HCT116 (cell line): ENCODE results near the gene CD22. TPM values are rescaled to one million over a fixed set of nuclear protein-coding genes. Genes with fewer than 3 reads are reported as not detected.

ENCODE experiments used
- ATAC-seq: fragments of 200-7000 bp; cut with Tn5 transposase; 2 replicates; pipeline ENCODE4 v1.9.1; 2020; ENCODE audit warnings: mild to moderate bottlenecking, moderate library complexity
- BruUV-seq: library from RNA; stranded (reverse); fragments of 400-500 nt; replicated peaks from 2 replicates; lab custom pipeline; 2021; lab: Mats Ljungman, UMichigan
- CTCF ChIA-PET: fragments of 300-600 bp; sonication (Branson Sonifier 250); formaldehyde crosslinking; loops from one replicate; lab custom pipeline; 2021; ENCODE audit warnings: antibody characterized with exemption; lab: Charles Lee
- POLR2A ChIA-PET: fragments of 300-600, 350-600 bp; sonication (Branson Sonifier 250); formaldehyde crosslinking; loops from one replicate; lab custom pipeline; 2021; ENCODE audit warnings: antibody characterized with exemption; lab: Charles Lee
- RAD21 ChIA-PET, 2 experiments: fragments of 300-600 bp; sonication (Branson Sonifier 250); formaldehyde crosslinking; loops; one replicate each; lab custom pipeline; 2023; ENCODE audit warnings: low total read pairs in 2 of 2; ENCODE audit not compliant: uncharacterized antibody in 2 of 2, unreplicated experiment in 2 of 2, low non-redundant PET in 1 of 2; lab: Charles Lee
- DNase-seq: peaks from one replicate; pipeline ENCODE4 v3.0.0-alpha.2; 2010; ENCODE audit warnings: low read depth, low spot score
- H2AFZ ChIP-seq: fragments of 200-600 bp; shearing (Covaris generic), sonication (generic); 2 replicates; pipeline ENCODE4 v1.6.1; 2017; ENCODE audit warnings: low read depth, mixed run types, mixed read lengths, antibody characterized with exemption, low read length; ENCODE audit not compliant: poor library complexity, severe bottlenecking
- H3K27ac ChIP-seq: 2 replicates; pipeline ENCODE4 v1.5.1; 2012; ENCODE audit warnings: low read depth, low read length
- H3K27me3 ChIP-seq: fragments of 200-600 bp; sonication (generic); 2 replicates; pipeline ENCODE4 v1.6.1; 2016; ENCODE audit warnings: mixed run types, low read length, mixed read lengths; ENCODE audit not compliant: insufficient read depth
- H3K36me3 ChIP-seq, 2 experiments: fragments of 200-500 bp in 1 of 2; fragments of 200-600 bp in 1 of 2; sonication (Bioruptor generic) in 1 of 2; sonication (generic) in 1 of 2; 2 replicates each; pipeline versions ENCODE4 v1.5.1 to v1.6.1; 2014 to 2016; ENCODE audit warnings: low read length in 2 of 2, inconsistent platforms in 1 of 2, mixed read lengths in 1 of 2, mixed run types in 1 of 2; ENCODE audit not compliant: insufficient read depth in 2 of 2, control insufficient read depth in 1 of 2
- H3K4me1 ChIP-seq, 2 experiments: fragments of 200-600 bp in 1 of 2; sonication (generic) in 1 of 2; 2 replicates each; pipeline versions ENCODE4 v1.5.1 to v1.6.1; 2012 to 2017; ENCODE audit warnings: low read length in 2 of 2, inconsistent platforms in 1 of 2, mild to moderate bottlenecking in 1 of 2, mixed read lengths in 1 of 2, mixed run types in 1 of 2, moderate library complexity in 1 of 2; ENCODE audit not compliant: insufficient read depth in 2 of 2, control insufficient read depth in 1 of 2
- H3K4me2 ChIP-seq: fragments of 200-600 bp; sonication (generic); 2 replicates; pipeline ENCODE4 v1.6.1; 2017; ENCODE audit warnings: mixed run types, low read length, mixed read lengths
- H3K4me3 ChIP-seq, 2 experiments: fragments of 200-600 bp in 1 of 2; sonication (generic) in 1 of 2; replicated peaks in 1 of 2; 2 replicates each; pipeline ENCODE4 v1.5.1; 2011 to 2016; ENCODE audit warnings: low read length in 2 of 2, control low read depth in 1 of 2, low read depth in 1 of 2, mild to moderate bottlenecking in 1 of 2, mixed read lengths in 1 of 2, mixed run types in 1 of 2
- H3K79me2 ChIP-seq: fragments of 200-600 bp; sonication (generic); 2 replicates; pipeline ENCODE4 v1.6.1; 2017; ENCODE audit warnings: mild to moderate bottlenecking, mixed run types, low read length, moderate library complexity, mixed read lengths; ENCODE audit not compliant: insufficient read depth
- H3K9ac ChIP-seq: fragments of 200-600 bp; sonication (generic); 2 replicates; pipeline ENCODE4 v1.6.1; 2016; ENCODE audit warnings: low read length, mixed read lengths
- H3K9me2 ChIP-seq: fragments of 200-600 bp; sonication (generic), shearing (Covaris generic); 2 replicates; pipeline ENCODE4 v1.6.1; 2017; ENCODE audit warnings: mixed run types, mild to moderate bottlenecking, moderate library complexity; ENCODE audit not compliant: insufficient read depth
- H3K9me3 ChIP-seq, 2 experiments: fragments of 200-500 bp in 1 of 2; fragments of 200-600 bp in 1 of 2; sonication (Bioruptor generic) in 1 of 2; sonication (generic) in 1 of 2; 2 replicates each; pipeline ENCODE4 v1.6.1; 2014 to 2017; ENCODE audit warnings: low read length in 2 of 2, mixed read lengths in 2 of 2, inconsistent platforms in 1 of 2, low read depth in 1 of 2, mild to moderate bottlenecking in 1 of 2, mixed run types in 1 of 2, moderate library complexity in 1 of 2; ENCODE audit not compliant: control insufficient read depth in 1 of 2, insufficient read depth in 1 of 2
- H4K20me1 ChIP-seq: fragments of 200-600 bp; sonication (generic), shearing (Covaris generic); 2 replicates; pipeline ENCODE4 v1.6.1; 2017; ENCODE audit warnings: mixed run types, mild to moderate bottlenecking, moderate library complexity; ENCODE audit not compliant: insufficient read depth
- CBX3 ChIP-seq: IDR thresholded peaks from 2 replicates; pipeline ENCODE4 v1.6.1; 2012; ENCODE audit warnings: low read depth
- CEBPB ChIP-seq: IDR thresholded peaks from 2 replicates; pipeline ENCODE4 v1.6.1; 2012; ENCODE audit warnings: low read depth
- EGR1 ChIP-seq: IDR thresholded peaks from 2 replicates; pipeline ENCODE4 v1.6.1; 2012; ENCODE audit warnings: low read depth
- ELF1 ChIP-seq: IDR thresholded peaks from 2 replicates; pipeline ENCODE4 v1.6.1; 2012; ENCODE audit warnings: low read depth, borderline replicate concordance
- EZH2 ChIP-seq: fragments of 200-600 bp; sonication (generic); IDR thresholded peaks from 2 replicates; pipeline ENCODE4 v1.6.1; 2017; ENCODE audit warnings: antibody characterized with exemption, mixed run types
- EZH2phosphoT487 ChIP-seq: fragments of 200-600 bp; IDR thresholded peaks from 2 replicates; pipeline ENCODE4 v1.6.1; 2018; ENCODE audit warnings: antibody characterized with exemption, borderline replicate concordance
- FOSL1 ChIP-seq: IDR thresholded peaks from 2 replicates; pipeline ENCODE4 v1.6.1; 2012; ENCODE audit warnings: low read depth
- POLR2A ChIP-seq: IDR thresholded peaks from 2 replicates; pipeline ENCODE4 v1.7.0; 2011; ENCODE audit warnings: borderline replicate concordance; ENCODE audit not compliant: insufficient read depth, insufficient read length; ENCODE audit errors: extremely low read depth
- POLR2AphosphoS5 ChIP-seq: IDR thresholded peaks from 2 replicates; pipeline ENCODE4 v1.6.1; 2011; ENCODE audit warnings: mild to moderate bottlenecking, low read depth, low read length, moderate library complexity
- RAD21 ChIP-seq: IDR thresholded peaks from 2 replicates; pipeline ENCODE4 v1.6.1; 2012; ENCODE audit warnings: low read depth, mild to moderate bottlenecking
- SIN3A ChIP-seq: IDR thresholded peaks from 2 replicates; pipeline ENCODE4 v1.6.1; 2012; ENCODE audit warnings: low read depth
- TCF7L2 ChIP-seq: IDR thresholded peaks from 2 replicates; pipeline ENCODE4 v1.7.0; 2011; ENCODE audit warnings: borderline replicate concordance, inconsistent platforms; ENCODE audit not compliant: insufficient read depth, insufficient read length; ENCODE audit errors: extremely low read depth
- YY1 ChIP-seq: IDR thresholded peaks from 2 replicates; pipeline ENCODE4 v1.6.1; 2011; ENCODE audit warnings: low read length, low read depth, moderate library complexity, mild to moderate bottlenecking; ENCODE audit not compliant: insufficient replicate concordance; ENCODE audit errors: extremely low read depth
- ZNF274 ChIP-seq: fragments of 200-500 bp; sonication (Bioruptor generic); IDR thresholded peaks from 2 replicates; pipeline ENCODE4 v1.6.1; 2014; ENCODE audit warnings: mild to moderate bottlenecking, low read depth, low read length, inconsistent platforms
- intact Hi-C: fragments of 100-400 bp; cut with micrococcal nuclease; formaldehyde crosslinking; loops from 2 replicates; pipeline ENCODE4 v1.10.0; 2022
- total RNA-seq: library from RNA; stranded (reverse); gene quantifications from one replicate; pipeline ENCODE4 v1.2.1, GENCODE V29; 2021; ENCODE audit not compliant: unreplicated experiment
- TF ChIP-seq, protein P1 (sequence below), 3 experiments: fragments of 200-600 bp in 1 of 3; sonication (generic) in 1 of 3; IDR thresholded peaks in 2 of 3; conservative IDR thresholded peaks in 1 of 3; 2 replicates each; pipeline ENCODE4 v1.5.1; 2012 to 2017; ENCODE audit warnings: low read depth in 2 of 3, low read length in 2 of 3, antibody characterized with exemption in 1 of 3, borderline replicate concordance in 1 of 3, control low read depth in 1 of 3, mild to moderate bottlenecking in 1 of 3, mixed read lengths in 1 of 3, mixed run types in 1 of 3, moderate library complexity in 1 of 3; ENCODE audit not compliant: insufficient read depth in 1 of 3
- TF ChIP-seq, protein P2 (sequence below): IDR thresholded peaks from 2 replicates; pipeline ENCODE4 v1.6.1; 2012
- TF ChIP-seq, protein P3 (sequence below): IDR thresholded peaks from 2 replicates; pipeline ENCODE4 v1.6.1; 2012
- TF ChIP-seq, protein P4 (sequence below): IDR thresholded peaks from 2 replicates; pipeline ENCODE4 v1.6.1; 2011; ENCODE audit warnings: mild to moderate bottlenecking, low read length, moderate library complexity; ENCODE audit not compliant: insufficient replicate concordance; ENCODE audit errors: extremely low read depth
- TF ChIP-seq, protein P5 (sequence below): IDR thresholded peaks from 2 replicates; pipeline ENCODE4 v1.6.1; 2012; ENCODE audit warnings: low read depth

Gene CD22
- total RNA-seq, 1 experiment from 2014 or later: 7.0 TPM

DNA sequence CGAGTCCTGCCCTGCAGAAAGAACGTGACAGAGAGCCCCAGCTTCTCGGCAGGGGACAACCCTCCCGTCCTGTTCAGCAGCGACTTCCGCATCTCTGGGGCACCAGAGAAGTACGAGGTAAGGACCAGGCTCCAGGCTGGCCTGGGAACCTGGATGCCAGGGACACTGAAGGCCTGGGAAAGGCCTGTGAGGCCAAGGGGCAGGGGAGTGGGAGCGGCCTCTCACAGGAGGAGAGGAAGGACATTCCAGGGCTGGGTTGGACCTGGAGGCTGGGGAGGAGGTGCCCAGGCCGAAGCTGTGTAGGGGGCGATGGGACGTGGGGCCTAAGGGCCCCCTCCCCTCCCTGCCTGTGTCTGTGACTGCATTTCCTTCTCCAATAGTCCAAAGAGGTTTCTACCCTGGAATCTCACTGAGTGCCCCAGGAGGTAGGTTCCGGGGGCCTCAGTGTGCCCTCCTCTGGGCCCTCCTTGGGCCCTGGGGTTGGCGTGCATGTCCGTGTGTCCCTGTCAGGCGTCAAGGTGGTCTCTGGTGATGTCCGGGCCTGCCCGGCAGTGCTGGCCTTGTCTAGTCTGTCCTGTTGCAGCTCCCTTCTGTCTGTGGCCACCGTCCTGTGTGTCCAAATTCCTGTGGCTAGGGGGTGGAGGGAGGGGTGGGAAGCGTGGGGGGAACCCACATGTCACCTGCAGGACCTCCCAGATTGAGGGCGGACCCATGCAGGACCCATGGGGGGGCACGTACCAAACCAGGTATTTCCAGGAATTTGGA, 16.9 kb upstream of the CD22 start:
- Histone ChIP-seq H3K27ac (no peak overlapping the region), H3K36me3 (no peaks in the 10 kb centered on the region), H4K20me1 (no peaks in the 10 kb centered on the region), H3K9me2 (no peaks in the 10 kb centered on the region), H3K27me3 (no peaks in the 10 kb centered on the region), H3K9ac (no peak overlapping the region), H3K4me2 (no peak overlapping the region), H3K9me3 (no peaks in the 10 kb centered on the region), H2AFZ (no peak overlapping the region), H3K4me1 (peaks cover 8 to 31% of the 10 kb centered on the region in 2 experiments; a peak in 3 of 4 replicates), H3K4me3 (no peak overlapping the region), H3K79me2 (no peaks in the 10 kb centered on the region)
- intact Hi-C loops: no loop called here
- BruUV-seq: no TSS peak
- DNase-seq (no peak), ATAC-seq (no peak)
- ChIA-PET CTCF (interaction anchor here (1.1 kb wide), 1 partner anchor 16 kb away, joined by 3 read pairs; no protein-coding TSS in a partner anchor), RAD21 (no interaction called here), POLR2A (no interaction called here)
- TF ChIP-seq ZNF274: no peak
- TF ChIP-seq, protein P1, sequence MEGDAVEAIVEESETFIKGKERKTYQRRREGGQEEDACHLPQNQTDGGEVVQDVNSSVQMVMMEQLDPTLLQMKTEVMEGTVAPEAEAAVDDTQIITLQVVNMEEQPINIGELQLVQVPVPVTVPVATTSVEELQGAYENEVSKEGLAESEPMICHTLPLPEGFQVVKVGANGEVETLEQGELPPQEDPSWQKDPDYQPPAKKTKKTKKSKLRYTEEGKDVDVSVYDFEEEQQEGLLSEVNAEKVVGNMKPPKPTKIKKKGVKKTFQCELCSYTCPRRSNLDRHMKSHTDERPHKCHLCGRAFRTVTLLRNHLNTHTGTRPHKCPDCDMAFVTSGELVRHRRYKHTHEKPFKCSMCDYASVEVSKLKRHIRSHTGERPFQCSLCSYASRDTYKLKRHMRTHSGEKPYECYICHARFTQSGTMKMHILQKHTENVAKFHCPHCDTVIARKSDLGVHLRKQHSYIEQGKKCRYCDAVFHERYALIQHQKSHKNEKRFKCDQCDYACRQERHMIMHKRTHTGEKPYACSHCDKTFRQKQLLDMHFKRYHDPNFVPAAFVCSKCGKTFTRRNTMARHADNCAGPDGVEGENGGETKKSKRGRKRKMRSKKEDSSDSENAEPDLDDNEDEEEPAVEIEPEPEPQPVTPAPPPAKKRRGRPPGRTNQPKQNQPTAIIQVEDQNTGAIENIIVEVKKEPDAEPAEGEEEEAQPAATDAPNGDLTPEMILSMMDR (IDR thresholded peaks at IDR 0.05 in 2 of 3, conservative IDR thresholded peaks at IDR 0.05 in 1 of 3; ENCODE audit: borderline replicate concordance in 1 of 3, insufficient read depth in 1 of 3, low read depth in 2 of 3, low read length in 2 of 3): no peak
- no peak for TF ChIP-seq TCF7L2
- TF ChIP-seq, protein P2, sequence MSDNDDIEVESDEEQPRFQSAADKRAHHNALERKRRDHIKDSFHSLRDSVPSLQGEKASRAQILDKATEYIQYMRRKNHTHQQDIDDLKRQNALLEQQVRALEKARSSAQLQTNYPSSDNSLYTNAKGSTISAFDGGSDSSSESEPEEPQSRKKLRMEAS: no peak
- TF ChIP-seq ELF1: no peak
- no peak for TF ChIP-seq RAD21
- TF ChIP-seq YY1: no peak
- TF ChIP-seq SIN3A: no peak
- TF ChIP-seq EZH2phosphoT487: no peak
- TF ChIP-seq, protein P3, sequence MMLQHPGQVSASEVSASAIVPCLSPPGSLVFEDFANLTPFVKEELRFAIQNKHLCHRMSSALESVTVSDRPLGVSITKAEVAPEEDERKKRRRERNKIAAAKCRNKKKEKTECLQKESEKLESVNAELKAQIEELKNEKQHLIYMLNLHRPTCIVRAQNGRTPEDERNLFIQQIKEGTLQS: no peak
- TF ChIP-seq FOSL1: no peak
- no peak for TF ChIP-seq POLR2AphosphoS5
- TF ChIP-seq EGR1: no peak
- no peak for TF ChIP-seq EZH2
- TF ChIP-seq, protein P4, sequence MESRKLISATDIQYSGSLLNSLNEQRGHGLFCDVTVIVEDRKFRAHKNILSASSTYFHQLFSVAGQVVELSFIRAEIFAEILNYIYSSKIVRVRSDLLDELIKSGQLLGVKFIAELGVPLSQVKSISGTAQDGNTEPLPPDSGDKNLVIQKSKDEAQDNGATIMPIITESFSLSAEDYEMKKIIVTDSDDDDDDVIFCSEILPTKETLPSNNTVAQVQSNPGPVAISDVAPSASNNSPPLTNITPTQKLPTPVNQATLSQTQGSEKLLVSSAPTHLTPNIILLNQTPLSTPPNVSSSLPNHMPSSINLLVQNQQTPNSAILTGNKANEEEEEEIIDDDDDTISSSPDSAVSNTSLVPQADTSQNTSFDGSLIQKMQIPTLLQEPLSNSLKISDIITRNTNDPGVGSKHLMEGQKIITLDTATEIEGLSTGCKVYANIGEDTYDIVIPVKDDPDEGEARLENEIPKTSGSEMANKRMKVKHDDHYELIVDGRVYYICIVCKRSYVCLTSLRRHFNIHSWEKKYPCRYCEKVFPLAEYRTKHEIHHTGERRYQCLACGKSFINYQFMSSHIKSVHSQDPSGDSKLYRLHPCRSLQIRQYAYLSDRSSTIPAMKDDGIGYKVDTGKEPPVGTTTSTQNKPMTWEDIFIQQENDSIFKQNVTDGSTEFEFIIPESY: no peak
- TF ChIP-seq POLR2A: no peak
- no peak for TF ChIP-seq CEBPB
- TF ChIP-seq, protein P5, sequence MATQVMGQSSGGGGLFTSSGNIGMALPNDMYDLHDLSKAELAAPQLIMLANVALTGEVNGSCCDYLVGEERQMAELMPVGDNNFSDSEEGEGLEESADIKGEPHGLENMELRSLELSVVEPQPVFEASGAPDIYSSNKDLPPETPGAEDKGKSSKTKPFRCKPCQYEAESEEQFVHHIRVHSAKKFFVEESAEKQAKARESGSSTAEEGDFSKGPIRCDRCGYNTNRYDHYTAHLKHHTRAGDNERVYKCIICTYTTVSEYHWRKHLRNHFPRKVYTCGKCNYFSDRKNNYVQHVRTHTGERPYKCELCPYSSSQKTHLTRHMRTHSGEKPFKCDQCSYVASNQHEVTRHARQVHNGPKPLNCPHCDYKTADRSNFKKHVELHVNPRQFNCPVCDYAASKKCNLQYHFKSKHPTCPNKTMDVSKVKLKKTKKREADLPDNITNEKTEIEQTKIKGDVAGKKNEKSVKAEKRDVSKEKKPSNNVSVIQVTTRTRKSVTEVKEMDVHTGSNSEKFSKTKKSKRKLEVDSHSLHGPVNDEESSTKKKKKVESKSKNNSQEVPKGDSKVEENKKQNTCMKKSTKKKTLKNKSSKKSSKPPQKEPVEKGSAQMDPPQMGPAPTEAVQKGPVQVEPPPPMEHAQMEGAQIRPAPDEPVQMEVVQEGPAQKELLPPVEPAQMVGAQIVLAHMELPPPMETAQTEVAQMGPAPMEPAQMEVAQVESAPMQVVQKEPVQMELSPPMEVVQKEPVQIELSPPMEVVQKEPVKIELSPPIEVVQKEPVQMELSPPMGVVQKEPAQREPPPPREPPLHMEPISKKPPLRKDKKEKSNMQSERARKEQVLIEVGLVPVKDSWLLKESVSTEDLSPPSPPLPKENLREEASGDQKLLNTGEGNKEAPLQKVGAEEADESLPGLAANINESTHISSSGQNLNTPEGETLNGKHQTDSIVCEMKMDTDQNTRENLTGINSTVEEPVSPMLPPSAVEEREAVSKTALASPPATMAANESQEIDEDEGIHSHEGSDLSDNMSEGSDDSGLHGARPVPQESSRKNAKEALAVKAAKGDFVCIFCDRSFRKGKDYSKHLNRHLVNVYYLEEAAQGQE: no peak
- TF ChIP-seq CBX3: no peak
